MG63 (cell line): ENCODE data around the gene INTS7. TPM values are rescaled to one million over a fixed set of nuclear protein-coding genes. Genes with fewer than 3 reads are reported as not detected.
A peak's percentile ranks its signal among the peaks of the same experiment; 100 is the strongest.
"Not testable (repeated sequence)": the region's sequence is repeated elsewhere in the genome, so short reads cannot be mapped to it uniquely, and the experiment has no call there.

ENCODE experiments used
- DNase-seq: peaks from one replicate; pipeline ENCODE4 v3.0.0-alpha.2; 2020
- H3K27me3 ChIP-seq: fragments of 250-450 bp; sonication (Bioruptor Pico); 2 replicates; pipeline ENCODE4 v1.5.1; 2020; ENCODE audit warnings: mild to moderate bottlenecking, moderate library complexity
- H3K36me3 ChIP-seq: fragments of 250-450 bp; sonication (Bioruptor Pico); 2 replicates; pipeline ENCODE4 v1.5.1; 2020; ENCODE audit warnings: mild to moderate bottlenecking, moderate library complexity
- H3K4me3 ChIP-seq: fragments of 250-450 bp; sonication (Bioruptor Pico); 2 replicates; pipeline ENCODE4 v1.5.1; 2020; ENCODE audit warnings: mild to moderate bottlenecking, moderate library complexity
- H3K9me3 ChIP-seq: fragments of 250-450 bp; sonication (Bioruptor Pico); 2 replicates; pipeline ENCODE4 v1.5.1; 2020; ENCODE audit warnings: mild to moderate bottlenecking, moderate library complexity
- total RNA-seq: library from RNA; depleted of rRNA; stranded (reverse); fragments of >200 nt; shearing (Covaris generic); gene quantifications from 2 replicates; pipeline ENCODE4 v1.2.3, GENCODE V29; 2014; ENCODE audit warnings: low replicate concordance

INTS7 gene
- total RNA-seq, 1 experiment from 2014 or later, result 25.0 TPM

GRCh38 chr1:211929683-211930082 lies 105.7 kb downstream of the INTS7 start:
- no peak for DNase-seq
- no peaks in the 10 kb centered on the region for H3K9me3 ChIP-seq
- no peak overlapping the region for H3K4me3 ChIP-seq
- no peaks in the 10 kb centered on the region for H3K27me3 ChIP-seq
- no peaks in the 10 kb centered on the region for H3K36me3 ChIP-seq

DNA sequence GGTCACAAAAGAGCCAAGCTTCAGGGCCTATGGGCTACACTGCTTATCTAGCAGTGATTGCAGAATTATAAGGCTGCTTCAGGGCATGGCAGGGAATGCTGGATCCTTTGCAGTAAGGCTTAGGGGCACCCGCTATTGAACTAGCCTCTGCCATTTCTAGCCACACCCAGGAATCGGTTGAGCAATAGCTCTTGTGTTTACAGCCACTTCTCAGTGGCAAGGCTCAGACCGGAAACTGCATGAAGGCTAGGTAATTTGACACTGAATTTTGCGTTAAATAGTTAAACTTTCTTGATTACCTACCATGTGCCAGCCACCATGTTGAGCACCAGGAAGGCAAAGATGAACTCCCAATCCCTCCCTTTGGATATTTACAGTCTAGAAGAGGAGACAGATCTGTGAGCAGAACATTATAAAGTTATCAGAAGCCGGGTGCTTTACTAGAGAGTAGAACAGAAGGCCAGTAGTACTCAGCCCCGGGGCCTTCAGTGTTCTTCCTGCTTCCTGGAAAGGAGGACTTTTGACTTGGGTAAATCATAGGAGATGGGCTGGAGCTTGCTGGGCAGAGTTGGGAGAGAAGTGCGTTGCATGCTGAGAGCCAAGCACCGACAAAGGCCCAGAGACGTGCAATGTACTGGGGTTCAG lies 106.2 kb downstream of the INTS7 start:
- no peaks in the 10 kb centered on the region for H3K36me3 ChIP-seq
- H3K27me3 ChIP-seq, result no peaks in the 10 kb centered on the region
- H3K9me3 ChIP-seq, result no peaks in the 10 kb centered on the region
- no peak overlapping the region for H3K4me3 ChIP-seq
- DNase-seq, result peak; percentile 58

DNA sequence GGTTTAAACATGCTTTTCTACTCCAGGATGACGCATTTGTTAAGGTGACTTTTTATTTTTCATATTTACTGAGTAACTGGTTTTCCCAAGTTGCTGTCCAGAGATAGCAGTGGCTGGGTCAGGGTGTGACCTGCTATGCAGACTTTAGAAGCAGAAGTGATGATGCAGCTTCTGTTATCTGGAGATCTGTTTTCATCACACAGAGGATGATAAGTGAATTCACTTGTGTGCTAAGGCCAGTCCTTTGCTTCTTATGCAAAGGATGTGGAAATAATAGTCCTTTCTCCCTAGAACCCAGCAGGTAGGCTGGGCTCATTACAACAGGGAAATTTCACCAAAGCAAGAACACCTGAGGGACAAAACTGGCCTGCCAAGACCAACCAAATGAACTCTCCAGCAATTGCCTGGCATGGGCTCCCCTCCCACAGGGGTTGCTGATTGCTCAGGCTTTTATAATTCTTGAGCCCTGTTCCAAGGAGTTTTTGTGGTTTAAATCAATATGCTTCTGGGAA lies 107.0 kb downstream of the INTS7 start:
- Histone ChIP-seq H3K4me3 (no peak overlapping the region), H3K36me3 (no peaks in the 10 kb centered on the region), H3K9me3 (no peaks in the 10 kb centered on the region), H3K27me3 (no peaks in the 10 kb centered on the region)
- DNase-seq, result no peak

DNA sequence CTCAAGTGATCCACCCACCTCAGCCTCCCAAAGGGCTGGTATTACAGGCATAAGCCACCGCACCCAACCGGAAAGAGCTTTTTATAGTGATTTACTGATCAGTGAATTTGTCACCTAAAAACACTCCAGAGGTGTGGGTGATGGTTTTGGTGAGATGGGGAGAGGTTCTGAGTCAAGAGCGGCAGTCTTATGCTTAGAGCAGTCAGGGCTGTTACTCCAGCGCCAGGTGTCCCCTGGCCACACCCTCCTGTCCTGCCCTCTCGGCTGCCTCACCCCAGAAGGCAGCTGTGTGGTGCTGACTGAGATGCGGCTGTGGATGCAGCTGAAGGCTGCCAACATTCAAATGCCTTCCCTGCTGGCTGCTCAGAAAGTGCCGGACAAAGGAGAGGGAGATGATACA lies 110.3 kb downstream of the INTS7 start:
- no peaks in the 10 kb centered on the region for H3K27me3 ChIP-seq
- DNase-seq, result peak; percentile 50
- H3K4me3 ChIP-seq, result no peak overlapping the region
- H3K9me3 ChIP-seq, result no peaks in the 10 kb centered on the region
- H3K36me3 ChIP-seq, result no peaks in the 10 kb centered on the region

DNA sequence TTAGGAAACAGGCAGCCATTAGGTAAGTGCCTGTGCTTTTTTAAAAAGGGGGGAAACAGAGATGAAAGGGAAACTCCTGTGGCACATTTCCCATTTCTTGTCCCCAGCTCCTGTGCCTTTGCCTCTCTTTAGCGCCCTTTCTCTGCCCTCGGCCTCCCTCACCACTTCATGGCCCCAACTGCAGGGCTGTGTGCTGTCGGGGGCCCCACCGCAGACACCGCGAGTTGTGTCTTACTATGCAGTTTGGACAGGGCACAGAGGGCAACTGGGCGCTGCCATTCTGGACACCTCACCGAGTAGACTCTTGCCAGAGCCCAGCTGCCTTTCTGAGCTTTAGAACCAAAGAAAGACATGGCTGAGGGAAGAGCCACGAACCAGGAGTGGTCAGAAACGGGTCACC lies 111.1 kb downstream of the INTS7 start:
- Histone ChIP-seq H3K27me3 (no peaks in the 10 kb centered on the region), H3K36me3 (no peaks in the 10 kb centered on the region), H3K4me3 (no peak overlapping the region), H3K9me3 (no peaks in the 10 kb centered on the region)
- no peak for DNase-seq

GRCh38 chr1:211923095-211923494 lies 112.3 kb downstream of the INTS7 start:
- H3K36me3 ChIP-seq, result no peaks in the 10 kb centered on the region
- no peaks in the 10 kb centered on the region for H3K9me3 ChIP-seq
- no peak for DNase-seq
- H3K27me3 ChIP-seq, result no peaks in the 10 kb centered on the region
- H3K4me3 ChIP-seq, result no peak overlapping the region

- H3K9me3 ChIP-seq, result no peaks in the 10 kb centered on the region
- DNase-seq, result no peak
- H3K27me3 ChIP-seq, result no peaks in the 10 kb centered on the region
- no peak overlapping the region for H3K4me3 ChIP-seq
- no peaks in the 10 kb centered on the region for H3K36me3 ChIP-seq
Measured at GRCh38 chr1:211921579-211922095, 113.7 kb downstream of the INTS7 start.

- H3K4me3 ChIP-seq, result no peak overlapping the region
- H3K36me3 ChIP-seq, result no peaks in the 10 kb centered on the region
- DNase-seq, result peak; percentile 79
- H3K27me3 ChIP-seq, result no peaks in the 10 kb centered on the region
- H3K9me3 ChIP-seq, result no peaks in the 10 kb centered on the region
Measured at GRCh38 chr1:211920602-211921226, 114.6 kb downstream of the INTS7 start.

- Histone ChIP-seq H3K36me3 (no peaks in the 10 kb centered on the region), H3K9me3 (no peaks in the 10 kb centered on the region), H3K4me3 (no peak overlapping the region), H3K27me3 (no peaks in the 10 kb centered on the region)
- peak; percentile 94 for DNase-seq
Measured at GRCh38 chr1:211920141-211920572, 115.2 kb downstream of the INTS7 start.

DNA sequence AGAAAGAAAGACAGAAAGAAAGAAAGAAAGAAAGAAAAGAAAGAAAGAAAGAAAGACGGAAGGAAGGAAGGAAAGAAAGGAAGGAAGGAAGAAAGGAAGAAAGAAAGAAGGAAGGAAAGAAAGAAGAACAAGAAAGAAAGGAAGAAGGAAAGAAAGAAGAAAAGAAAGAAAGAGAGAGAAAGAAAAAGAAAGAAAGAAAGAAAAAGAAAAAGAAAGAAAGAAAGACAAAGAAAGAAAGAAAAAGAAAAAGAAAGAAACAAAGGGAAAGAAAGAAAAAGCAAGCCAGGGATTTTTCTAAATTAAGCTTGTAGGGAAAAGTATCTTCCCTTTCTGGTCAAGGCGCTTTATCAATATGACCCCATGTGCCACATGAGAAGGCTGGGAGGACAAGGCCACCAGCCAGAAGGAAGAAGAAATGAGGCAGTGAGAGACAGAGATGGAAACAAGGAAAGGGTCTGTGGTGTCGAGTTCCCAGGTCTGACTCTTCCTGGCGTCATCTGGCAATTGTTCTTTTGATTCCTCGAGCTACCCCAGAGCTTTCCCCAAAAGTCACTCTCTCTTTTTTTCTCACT lies 116.4 kb downstream of the INTS7 start:
- Histone ChIP-seq H3K4me3 (no peak overlapping the region), H3K36me3 (no peaks in the 10 kb centered on the region), H3K9me3 (no peaks in the 10 kb centered on the region), H3K27me3 (no peaks in the 10 kb centered on the region)
- no peak for DNase-seq

- H3K4me3 ChIP-seq, H3K9me3 ChIP-seq, DNase-seq, H3K27me3 ChIP-seq, H3K36me3 ChIP-seq: not testable (repeated sequence)
Measured at GRCh38 chr1:211916458-211916857, 118.9 kb downstream of the INTS7 start.

DNA sequence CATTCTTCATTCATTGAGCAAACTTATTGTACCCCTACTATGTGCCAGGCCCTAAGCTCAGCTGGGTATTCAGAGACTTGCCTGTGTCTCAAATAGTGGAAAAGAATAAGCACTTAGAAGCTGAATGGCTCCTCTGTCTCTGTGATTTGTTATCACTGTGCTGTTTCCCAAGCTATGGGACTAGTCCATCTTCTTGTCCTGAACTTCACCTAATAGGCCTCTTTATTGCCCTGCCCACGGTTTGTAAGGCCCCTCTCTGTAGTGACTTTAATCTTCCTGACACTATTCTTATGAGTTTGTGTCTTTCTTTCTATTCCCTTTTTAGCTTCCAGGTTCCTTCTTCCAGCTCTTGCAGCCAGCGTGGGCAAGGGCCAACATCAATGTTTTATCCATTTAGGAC lies 119.4 kb downstream of the INTS7 start:
- no peaks in the 10 kb centered on the region for H3K36me3 ChIP-seq
- H3K9me3 ChIP-seq, result no peaks in the 10 kb centered on the region
- no peak overlapping the region for H3K4me3 ChIP-seq
- H3K27me3 ChIP-seq, result no peaks in the 10 kb centered on the region
- DNase-seq, result no peak

DNA sequence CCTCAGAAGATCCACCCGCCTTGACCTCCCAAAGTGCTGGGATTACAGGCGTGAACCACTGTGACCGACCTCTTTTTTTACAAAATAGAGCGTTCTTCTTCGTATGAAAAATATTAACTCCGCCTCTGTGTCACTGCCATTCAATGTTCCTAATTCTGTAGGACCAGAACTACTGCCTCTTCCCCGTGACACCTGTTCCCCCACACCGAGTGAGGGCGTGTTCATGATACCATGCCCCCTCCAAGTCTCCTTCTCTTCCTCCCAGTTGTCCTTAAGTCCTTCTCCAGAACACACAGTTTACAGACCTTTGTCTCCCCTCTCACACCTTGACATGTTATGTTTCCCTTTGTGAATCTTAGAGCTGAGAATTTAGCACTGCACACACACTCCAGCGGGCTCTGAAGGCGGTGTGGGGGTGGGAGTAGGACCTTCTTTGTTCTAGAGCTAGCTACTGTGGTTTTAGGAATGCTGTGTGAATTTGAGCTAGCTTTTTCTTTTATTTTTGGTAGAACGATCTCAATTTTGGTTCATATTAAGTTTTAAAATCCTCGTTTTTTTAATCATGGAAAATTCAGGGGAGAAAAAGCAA lies 122.4 kb downstream of the INTS7 start:
- no peaks in the 10 kb centered on the region for H3K36me3 ChIP-seq
- no peaks in the 10 kb centered on the region; the same call in 1 of the 2 replicates for H3K9me3 ChIP-seq
- no peak for DNase-seq
- H3K27me3 ChIP-seq, result no peaks in the 10 kb centered on the region
- H3K4me3 ChIP-seq, result no peak overlapping the region

- no peak for DNase-seq
- no peaks in the 10 kb centered on the region for H3K27me3 ChIP-seq
- no peak overlapping the region for H3K4me3 ChIP-seq
- no peaks in the 10 kb centered on the region; the same call in 1 of the 2 replicates for H3K9me3 ChIP-seq
- H3K36me3 ChIP-seq, result no peaks in the 10 kb centered on the region
Measured at GRCh38 chr1:211912038-211912437, 123.3 kb downstream of the INTS7 start.

- DNase-seq, result peak; percentile 30
- H3K27me3 ChIP-seq, result no peaks in the 10 kb centered on the region
- no peaks in the 10 kb centered on the region for H3K36me3 ChIP-seq
- no peak overlapping the region for H3K4me3 ChIP-seq
- H3K9me3 ChIP-seq, result no peaks in the 10 kb centered on the region; the same call in 1 of the 2 replicates
Measured at GRCh38 chr1:211910913-211911485, 124.4 kb downstream of the INTS7 start.

DNA sequence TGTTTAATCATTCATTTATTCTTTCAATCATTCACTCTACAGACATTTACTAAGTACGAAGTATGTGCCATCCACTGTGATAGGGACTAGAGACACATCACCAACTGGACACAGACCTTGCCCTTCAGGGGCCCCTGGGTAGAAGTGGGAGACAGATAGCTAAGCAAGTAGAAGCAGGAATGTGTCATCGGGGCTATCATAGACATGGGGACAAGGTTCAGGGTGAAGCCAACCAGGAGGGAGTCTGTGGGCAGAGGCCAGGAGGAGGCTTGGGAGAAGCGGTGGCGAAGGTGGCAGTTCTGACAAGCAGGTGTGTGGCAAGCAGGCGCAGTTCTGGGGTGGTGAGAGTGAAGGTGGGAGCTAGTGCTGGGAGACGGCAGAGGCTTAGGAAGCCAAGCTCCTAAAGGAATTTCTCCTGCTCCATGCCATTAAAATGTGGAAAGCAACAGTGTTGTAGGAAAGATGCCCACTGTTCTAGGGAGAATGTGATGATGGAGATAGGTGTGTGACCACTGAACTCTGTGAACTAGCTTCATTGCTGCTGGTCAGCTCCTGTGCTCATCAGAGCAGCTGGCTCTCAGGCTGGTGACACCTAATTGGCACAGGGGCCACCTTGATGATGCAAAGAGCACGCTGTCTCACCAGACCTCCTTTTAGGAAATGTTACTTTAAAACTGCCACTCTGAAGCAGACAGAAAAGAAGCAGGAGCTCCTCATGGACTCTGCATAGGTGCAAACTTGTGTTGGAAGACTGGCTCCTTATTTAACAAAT lies 125.1 kb downstream of the INTS7 start:
- Histone ChIP-seq H3K36me3 (no peaks in the 10 kb centered on the region), H3K27me3 (no peaks in the 10 kb centered on the region), H3K4me3 (no peak overlapping the region), H3K9me3 (no peaks in the 10 kb centered on the region; the same call in 1 of the 2 replicates)
- DNase-seq, result no peak
